CD14-positive monocyte (primary cell): ENCODE results near the gene GALNT17. TPM values are rescaled to one million over a fixed set of nuclear protein-coding genes. Genes with fewer than 3 reads are reported as not detected.

ENCODE experiments used
- DNase-seq, 3 donors: peaks; one replicate each; pipeline ENCODE4 v3.0.0-alpha.2; 2011 to 2022
- H2AFZ ChIP-seq: 2 replicates; pipeline ENCODE4 v1.6.0; 2012; ENCODE audit warnings: mild to moderate bottlenecking, low read depth, low read length, inconsistent platforms; ENCODE audit not compliant: insufficient read depth, poor library complexity, severe bottlenecking
- H3K27ac ChIP-seq, 2 donors: 1 replicate in 1 of 2; 2 replicates in 1 of 2; pipeline ENCODE4 v1.5.1; 2012 to 2013; ENCODE audit warnings: low read length in 2 of 2, control low read depth in 1 of 2, inconsistent platforms in 1 of 2, low read depth in 1 of 2, mild to moderate bottlenecking in 1 of 2
- H3K27me3 ChIP-seq, 2 donors: one replicate each; pipeline versions ENCODE4 v1.6.0 to v1.6.1; 2011 to 2013; ENCODE audit warnings: low read length in 2 of 2; ENCODE audit not compliant: control insufficient read depth in 2 of 2, insufficient read depth in 2 of 2
- H3K36me3 ChIP-seq, 2 donors: replicated peaks in 1 of 2; 1 replicate in 1 of 2; 2 replicates in 1 of 2; pipeline versions ENCODE4 v1.5.1 to v1.6.1; 2012 to 2013; ENCODE audit warnings: low read length in 2 of 2, control low read depth in 1 of 2, inconsistent platforms in 1 of 2, mild to moderate bottlenecking in 1 of 2; ENCODE audit not compliant: insufficient read depth in 2 of 2, control insufficient read depth in 1 of 2
- H3K4me1 ChIP-seq, 2 donors: 1 replicate in 1 of 2; 2 replicates in 1 of 2; pipeline versions ENCODE4 v1.5.1 to v1.6.1; 2012 to 2013; ENCODE audit warnings: low read length in 2 of 2, control low read depth in 1 of 2, inconsistent platforms in 1 of 2, mild to moderate bottlenecking in 1 of 2, moderate library complexity in 1 of 2; ENCODE audit not compliant: insufficient read depth in 2 of 2, control insufficient read depth in 1 of 2
- H3K4me2 ChIP-seq: replicated peaks from 2 replicates; pipeline ENCODE3; 2012; ENCODE audit warnings: low read length, moderate library complexity, mild to moderate bottlenecking; ENCODE audit not compliant: poor library complexity, severe bottlenecking; ENCODE audit errors: extremely low read depth
- H3K4me3 ChIP-seq, 3 experiments: fragments of 200-600 bp in 1 of 3; sonication (generic) in 1 of 3; replicated peaks in 1 of 3; 1 replicate in 2 of 3; 2 replicates in 1 of 3; pipeline ENCODE4 v1.5.1; 2011 to 2013; ENCODE audit warnings: low read length in 3 of 3, mild to moderate bottlenecking in 3 of 3, control low read depth in 2 of 3, low read depth in 2 of 3, inconsistent platforms in 1 of 3, moderate library complexity in 1 of 3
- H3K79me2 ChIP-seq: 2 replicates; pipeline ENCODE4 v1.6.0; 2012; ENCODE audit warnings: mild to moderate bottlenecking, control low read depth, inconsistent platforms, low read length, moderate library complexity; ENCODE audit not compliant: insufficient read depth
- H3K9ac ChIP-seq: 2 replicates; pipeline ENCODE4 v1.6.0; 2017; ENCODE audit warnings: low read length, mild to moderate bottlenecking; ENCODE audit not compliant: insufficient read depth, poor library complexity, severe bottlenecking
- H3K9me3 ChIP-seq, 2 donors: replicated peaks in 1 of 2; 1 replicate in 1 of 2; 2 replicates in 1 of 2; pipeline versions ENCODE4 v1.5.1 to v1.6.1; 2012 to 2013; ENCODE audit warnings: low read length in 2 of 2, control low read depth in 1 of 2; ENCODE audit not compliant: control insufficient read depth in 1 of 2, insufficient read depth in 1 of 2
- H4K20me1 ChIP-seq: 2 replicates; pipeline ENCODE4 v1.6.0; 2012; ENCODE audit warnings: mild to moderate bottlenecking, low read length, control low read depth, moderate library complexity; ENCODE audit not compliant: insufficient read depth
- H3K27ac Mint-ChIP-seq, 7 donors: one replicate each; pipeline ENCODE4 v1.8.0; 2020; ENCODE audit warnings: mild to moderate bottlenecking in 7 of 7, mixed read lengths in 7 of 7, moderate library complexity in 6 of 7, inconsistent platforms in 2 of 7
- H3K27me3 Mint-ChIP-seq, 3 donors: one replicate each; pipeline ENCODE4 v1.8.0; 2021 to 2022; ENCODE audit warnings: low read depth in 3 of 3, mild to moderate bottlenecking in 3 of 3, mixed read lengths in 3 of 3, moderate library complexity in 3 of 3, inconsistent platforms in 1 of 3
- H3K36me3 Mint-ChIP-seq, 2 donors: one replicate each; pipeline ENCODE4 v1.8.0; 2020; ENCODE audit warnings: mixed read lengths in 2 of 2, inconsistent platforms in 1 of 2, mild to moderate bottlenecking in 1 of 2
- H3K4me1 Mint-ChIP-seq: one replicate; pipeline ENCODE4 v1.8.0; 2020; ENCODE audit warnings: mild to moderate bottlenecking, mixed read lengths
- H3K4me3 Mint-ChIP-seq, 2 donors: one replicate each; pipeline ENCODE4 v1.8.0; 2020; ENCODE audit warnings: mild to moderate bottlenecking in 2 of 2, mixed read lengths in 2 of 2, moderate library complexity in 1 of 2
- H3K9me3 Mint-ChIP-seq, 7 donors: one replicate each; pipeline ENCODE4 v1.8.0; 2020 to 2022; ENCODE audit warnings: mixed read lengths in 7 of 7, mild to moderate bottlenecking in 6 of 7, moderate library complexity in 6 of 7, inconsistent platforms in 2 of 7
- CTCF ChIP-seq: fragments of 200-600 bp; IDR thresholded peaks from one replicate; pipeline ENCODE4 v1.8.0; 2022; ENCODE audit warnings: antibody characterized with exemption, mild to moderate bottlenecking
- WGBS: methylation state at CpG from one replicate; pipeline ENCODE4 v1.1.5; 2013; ENCODE audit warnings: missing lambda C conversion rate; ENCODE audit not compliant: insufficient coverage; 5-methylcytosine and 5-hydroxymethylcytosine counted together
- intact Hi-C, 2 donors: fragments of 100-400 bp; cut with micrococcal nuclease; formaldehyde crosslinking; loops; one replicate each; pipeline versions ENCODE4 v1.15.0 to v1.15.1; 2023
- polyA plus RNA-seq, 3 donors: library from polyadenylated mRNA; depleted of rRNA in 1 of 3; unstranded in 2 of 3; stranded (reverse) in 1 of 3; fragments of 300-500 nt in 2 of 3; fragments of >200 nt in 1 of 3; fragmentation: Illumina TruSeq in 2 of 3; gene quantifications; 1 replicate in 2 of 3; 2 replicates in 1 of 3; pipeline ENCODE4 v1.2.3, GENCODE V29; 2012 to 2021

GALNT17 gene
- polyA plus RNA-seq, 3 donors: not detected

DNA sequence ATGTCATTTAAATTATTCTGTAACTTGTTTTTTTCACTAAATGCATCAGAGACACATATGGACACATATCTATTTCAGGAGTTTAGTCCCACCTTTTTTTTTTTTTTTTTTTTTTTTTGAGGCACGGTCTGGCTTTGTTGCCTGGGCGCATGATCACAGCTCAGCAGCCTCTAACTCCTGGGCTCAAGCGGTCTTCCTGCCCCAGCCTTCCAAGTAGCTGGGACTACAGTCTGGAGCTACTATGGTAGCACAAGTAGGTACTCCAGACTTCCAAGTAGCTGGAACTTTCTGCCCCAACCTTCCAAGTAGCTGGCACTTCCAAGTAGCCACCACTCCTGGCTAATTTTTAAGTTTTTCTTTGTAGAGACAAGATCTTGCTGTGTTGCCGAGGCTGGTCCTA lies 407.7 kb downstream of the GALNT17 start:
- no peak overlapping the region for H3K27ac ChIP-seq
- no peaks in the 10 kb centered on the region for H3K36me3 ChIP-seq
- no peak overlapping the region for H3K9ac ChIP-seq
- no peaks in the 10 kb centered on the region for H3K4me1 ChIP-seq
- H2AFZ ChIP-seq: no peak overlapping the region
- H3K27me3 ChIP-seq: no peaks in the 10 kb centered on the region
- H3K9me3 ChIP-seq: peaks cover 5 to 17% of the 10 kb centered on the region in 2 donors
- no peak overlapping the region for H3K27ac Mint-ChIP-seq
- 95% methylated on average over 4 of the region's 4 CpGs for WGBS
- intact Hi-C loops: no loop called here
- no peaks in the 10 kb centered on the region for H3K79me2 ChIP-seq
- no peak for DNase-seq
- H3K9me3 Mint-ChIP-seq: peaks cover 4 to 28% (median 12%) of the 10 kb centered on the region in 7 donors
- no peak overlapping the region for H3K4me3 ChIP-seq
- H3K4me3 Mint-ChIP-seq: no peak overlapping the region
- no peak overlapping the region for H3K4me2 ChIP-seq
- TF ChIP-seq CTCF: no peak
- H4K20me1 ChIP-seq: no peaks in the 10 kb centered on the region
- H3K27me3 Mint-ChIP-seq: no peaks in the 10 kb centered on the region
- H3K4me1 Mint-ChIP-seq: no peaks in the 10 kb centered on the region
- no peaks in the 10 kb centered on the region for H3K36me3 Mint-ChIP-seq

GRCh38 chr7:71541707-71542353 lies 409.9 kb downstream of the GALNT17 start:
- H3K79me2 ChIP-seq: no peaks in the 10 kb centered on the region
- H3K9me3 ChIP-seq: peaks cover 0 to 5% of the 10 kb centered on the region in 2 donors
- Mint-ChIP-seq H3K36me3 (no peaks in the 10 kb centered on the region), H3K4me3 (no peak overlapping the region), H3K27me3 (peaks cover 0 to 1% (median 0%) of the 10 kb centered on the region in 3 donors), H3K27ac (no peak overlapping the region), H3K9me3 (peaks cover 4 to 17% (median 9%) of the 10 kb centered on the region in 7 donors), H3K4me1 (no peaks in the 10 kb centered on the region)
- no peaks in the 10 kb centered on the region for H3K27me3 ChIP-seq
- H4K20me1 ChIP-seq: no peaks in the 10 kb centered on the region
- no peak for TF ChIP-seq CTCF
- no peak overlapping the region for H3K4me2 ChIP-seq
- H3K27ac ChIP-seq: no peak overlapping the region
- H3K9ac ChIP-seq: no peak overlapping the region
- H2AFZ ChIP-seq: no peak overlapping the region
- no peak for DNase-seq
- H3K4me1 ChIP-seq: no peaks in the 10 kb centered on the region
- no peaks in the 10 kb centered on the region for H3K36me3 ChIP-seq
- 86% methylated on average over 5 of the region's 11 CpGs for WGBS
- intact Hi-C loops: no loop called here
- H3K4me3 ChIP-seq: no peak overlapping the region
